Measurements from ENCODE around the gene KATNB1.
A peak's percentile ranks its signal among the peaks of the same experiment; 100 is the strongest.

KATNB1 gene, protein sequence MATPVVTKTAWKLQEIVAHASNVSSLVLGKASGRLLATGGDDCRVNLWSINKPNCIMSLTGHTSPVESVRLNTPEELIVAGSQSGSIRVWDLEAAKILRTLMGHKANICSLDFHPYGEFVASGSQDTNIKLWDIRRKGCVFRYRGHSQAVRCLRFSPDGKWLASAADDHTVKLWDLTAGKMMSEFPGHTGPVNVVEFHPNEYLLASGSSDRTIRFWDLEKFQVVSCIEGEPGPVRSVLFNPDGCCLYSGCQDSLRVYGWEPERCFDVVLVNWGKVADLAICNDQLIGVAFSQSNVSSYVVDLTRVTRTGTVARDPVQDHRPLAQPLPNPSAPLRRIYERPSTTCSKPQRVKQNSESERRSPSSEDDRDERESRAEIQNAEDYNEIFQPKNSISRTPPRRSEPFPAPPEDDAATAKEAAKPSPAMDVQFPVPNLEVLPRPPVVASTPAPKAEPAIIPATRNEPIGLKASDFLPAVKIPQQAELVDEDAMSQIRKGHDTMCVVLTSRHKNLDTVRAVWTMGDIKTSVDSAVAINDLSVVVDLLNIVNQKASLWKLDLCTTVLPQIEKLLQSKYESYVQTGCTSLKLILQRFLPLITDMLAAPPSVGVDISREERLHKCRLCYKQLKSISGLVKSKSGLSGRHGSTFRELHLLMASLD

DNA sequence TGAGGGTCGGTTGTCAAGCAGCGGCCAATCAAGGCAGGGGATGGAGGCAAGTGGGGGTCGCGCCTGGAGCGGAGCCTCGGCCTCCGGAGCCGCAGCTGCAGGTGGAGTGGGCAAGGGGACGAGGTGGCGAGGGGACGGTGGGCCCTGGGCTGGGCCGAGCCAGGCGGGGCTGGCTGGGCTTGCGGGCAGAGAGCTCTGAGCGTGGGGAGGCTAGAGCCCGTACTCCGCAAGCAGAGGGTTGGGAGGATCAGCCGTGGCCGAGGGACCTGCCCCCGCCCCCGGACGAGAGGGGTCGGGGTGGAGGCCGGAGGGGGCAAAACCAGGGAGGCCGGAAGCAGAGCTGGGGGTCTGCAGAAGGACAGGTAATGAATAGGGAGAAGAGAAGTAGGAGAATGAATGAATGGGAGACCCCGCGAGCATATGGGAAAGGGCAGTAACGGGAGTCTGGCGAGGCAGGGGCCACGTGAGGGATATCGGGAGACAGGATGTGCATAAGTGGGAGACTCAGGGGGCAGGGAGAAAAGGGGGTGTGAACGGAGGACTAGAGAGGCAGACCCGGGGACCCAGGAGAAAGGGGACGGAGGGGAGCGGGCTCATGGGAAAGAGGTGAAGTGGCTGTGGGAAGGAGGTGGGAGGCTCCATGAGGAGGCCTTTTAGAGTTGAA, at the start of gene KATNB1:
Gene KATNB1, plus strand, starts transcription at position 16 of the 664 bp plus-strand sequence. CDS start 1,474 bp downstream, outside the sequence.
- DNase-seq: no peak

GRCh38 chr16:57686577-57686976, 49.0 kb upstream of the KATNB1 start:
- DNase-seq: no peak

DNA sequence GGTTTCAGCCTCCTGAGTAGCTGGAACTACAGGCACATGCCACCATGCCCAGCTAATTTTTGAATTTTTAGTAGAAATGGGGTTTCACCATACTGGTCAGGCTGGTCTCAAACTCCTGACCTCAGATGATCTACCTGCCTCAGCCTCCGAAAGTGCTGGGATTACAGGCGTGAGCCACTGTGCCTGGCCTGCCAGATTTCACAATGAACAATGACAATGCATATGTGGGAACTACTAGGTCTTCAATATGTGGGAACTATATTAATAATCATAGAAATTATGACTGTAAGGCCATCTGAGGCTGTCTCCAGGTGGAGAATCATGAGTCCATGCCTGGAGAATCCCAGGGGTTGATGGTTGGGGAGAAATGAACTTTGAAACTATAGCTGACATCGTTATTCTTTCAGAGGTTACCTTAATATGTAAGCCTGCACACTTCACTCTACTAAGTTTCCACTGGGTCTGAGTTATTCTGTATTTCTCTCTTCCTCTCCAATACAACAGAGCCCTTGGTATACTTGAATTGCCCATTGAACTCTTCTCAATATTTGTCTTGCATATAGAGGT, 48.1 kb upstream of the KATNB1 start:
- no peak for DNase-seq

DNA sequence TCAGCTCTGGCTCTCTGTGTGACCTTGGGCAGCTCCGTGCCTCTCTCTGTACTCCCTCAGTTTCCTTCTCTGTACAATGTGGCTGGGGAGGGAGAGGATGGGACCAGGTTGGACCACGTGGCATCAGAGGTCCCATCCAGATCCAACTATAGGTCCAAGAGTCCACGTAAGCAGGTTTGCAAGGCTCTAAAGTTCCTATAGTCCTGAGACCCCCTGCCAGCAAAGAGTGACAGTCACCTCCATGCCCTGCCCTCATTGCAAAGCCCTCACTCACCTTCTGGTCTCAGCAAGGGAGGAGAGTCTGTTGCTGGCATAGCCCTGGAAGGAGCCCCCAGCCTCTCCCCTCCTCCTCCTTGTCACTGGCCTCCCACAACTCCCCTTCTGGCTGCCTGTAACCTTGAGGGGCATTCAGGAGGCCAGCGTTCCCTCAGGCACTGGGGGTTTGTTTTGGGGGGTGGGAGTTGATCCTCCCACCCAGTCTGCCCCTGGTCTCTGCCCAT, 47.0 kb upstream of the KATNB1 start:
- no peak for DNase-seq

GRCh38 chr16:57688987-57689761, 46.4 kb upstream of the KATNB1 start:
- DNase-seq: peak; percentile 12

DNA sequence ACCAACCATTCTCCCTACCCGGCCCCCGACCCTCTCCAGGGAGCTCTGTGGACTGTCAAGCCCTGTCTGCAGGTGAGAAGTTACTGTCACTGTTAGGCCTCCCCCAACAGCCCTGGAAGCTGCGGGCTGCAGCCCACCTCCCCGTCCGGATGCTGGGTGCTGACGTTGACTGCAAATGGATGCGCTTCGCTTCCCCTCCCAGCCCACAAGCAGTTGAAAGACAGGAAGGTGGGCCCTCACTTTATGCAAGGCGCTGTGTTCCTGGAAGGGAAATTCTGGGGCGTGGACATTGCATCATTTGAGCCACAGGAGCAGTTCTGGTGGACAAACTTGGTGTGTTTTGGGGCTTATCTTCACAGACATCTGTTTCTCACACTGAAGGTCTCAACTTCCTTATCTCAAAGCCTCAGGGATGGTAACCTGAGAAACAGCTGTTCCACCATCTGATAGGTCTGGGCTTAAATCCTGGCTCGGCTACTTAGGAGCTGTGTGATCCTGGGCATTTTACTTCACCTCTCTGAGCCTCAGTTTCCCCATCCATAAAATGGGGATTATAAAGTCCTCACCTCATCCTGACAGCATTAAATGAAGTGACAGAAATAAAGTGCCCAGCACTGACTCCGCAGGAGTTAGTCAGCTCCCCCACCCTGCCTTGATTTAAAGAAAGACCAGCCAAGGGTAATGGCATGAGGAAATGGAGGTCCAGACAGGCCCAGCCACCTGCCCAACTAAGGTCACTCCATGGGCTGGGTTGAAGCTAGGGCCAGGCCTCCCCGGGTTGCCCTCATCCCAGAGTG, 45.6 kb upstream of the KATNB1 start:
- no peak for DNase-seq

GRCh38 chr16:57690782-57691471, 44.6 kb upstream of the KATNB1 start:
- no peak for DNase-seq

DNA sequence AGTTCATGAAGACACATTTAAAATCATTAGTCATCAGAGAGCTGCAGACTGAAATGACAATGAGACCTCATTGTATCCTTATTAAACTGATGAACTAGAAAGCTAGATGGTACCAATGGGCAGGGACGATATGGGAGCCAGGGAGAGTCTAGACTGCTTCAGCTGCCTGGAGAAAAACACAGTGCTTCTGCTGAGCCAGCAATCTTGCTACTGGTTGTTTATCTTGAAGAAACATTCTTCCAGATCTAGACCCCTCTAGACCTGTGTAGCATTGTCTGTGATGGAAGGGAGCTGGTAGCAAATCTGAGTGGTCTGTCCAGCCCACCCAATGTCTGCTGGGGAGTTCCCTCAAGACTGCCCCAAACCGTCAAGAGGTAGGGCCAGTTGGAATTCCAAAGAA, 42.9 kb upstream of the KATNB1 start:
- no peak for DNase-seq

- DNase-seq: no peak
Measured at GRCh38 chr16:57693550-57693949, 42.0 kb upstream of the KATNB1 start.

GRCh38 chr16:57694231-57694724, 41.3 kb upstream of the KATNB1 start:
- no peak for DNase-seq

DNA sequence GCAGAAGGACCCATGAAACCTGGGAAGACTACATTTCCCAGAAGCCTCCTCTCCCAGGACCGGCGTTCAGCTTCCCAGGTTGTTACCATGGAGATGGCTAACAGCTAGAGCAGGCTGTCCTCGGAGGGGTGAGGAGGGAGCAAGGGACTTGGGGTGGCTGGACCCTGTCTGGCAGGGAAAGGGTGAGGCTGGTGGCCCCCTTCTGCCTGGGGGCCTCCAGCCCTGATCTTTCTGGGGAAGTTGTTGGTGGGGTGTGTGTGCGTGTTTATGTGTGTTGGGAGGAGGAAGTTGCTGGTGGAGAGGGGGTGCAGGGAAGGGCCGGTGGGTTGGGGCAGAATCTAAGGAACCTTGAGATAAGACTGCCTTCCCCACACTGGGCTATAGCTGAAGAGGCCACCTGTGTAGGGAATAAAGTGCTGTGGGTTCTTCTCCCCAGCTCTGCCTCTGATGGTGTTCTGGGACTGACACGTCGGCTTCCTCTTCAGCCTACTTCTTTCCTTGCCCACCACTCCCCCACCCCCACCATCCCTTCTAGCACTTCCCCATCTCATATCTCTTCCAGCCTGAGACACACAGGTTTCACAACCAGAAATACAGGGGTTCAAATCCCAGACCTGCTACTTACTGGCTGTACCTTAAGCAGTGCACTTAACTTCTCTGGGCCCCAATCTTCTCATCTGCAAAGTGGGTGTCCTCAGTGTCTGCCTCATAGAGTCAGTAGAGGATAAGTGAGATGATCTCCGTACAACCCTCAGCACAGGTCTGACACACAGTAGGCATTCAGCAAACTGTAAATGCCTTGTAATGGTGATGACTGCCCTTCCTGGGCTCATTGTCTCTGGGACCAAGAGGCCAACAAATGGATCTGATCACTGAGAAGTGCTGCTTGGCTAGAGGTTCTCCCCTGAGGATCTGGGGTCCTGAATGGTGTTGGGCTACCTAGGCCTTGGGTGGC, 40.6 kb upstream of the KATNB1 start, which contains the start of gene DRC7:
Gene DRC7, plus strand, starts transcription at position 82 of the 955 bp plus-strand sequence. CDS start 3,144 bp downstream, outside the sequence.
- peak; percentile 43 for DNase-seq

DNA sequence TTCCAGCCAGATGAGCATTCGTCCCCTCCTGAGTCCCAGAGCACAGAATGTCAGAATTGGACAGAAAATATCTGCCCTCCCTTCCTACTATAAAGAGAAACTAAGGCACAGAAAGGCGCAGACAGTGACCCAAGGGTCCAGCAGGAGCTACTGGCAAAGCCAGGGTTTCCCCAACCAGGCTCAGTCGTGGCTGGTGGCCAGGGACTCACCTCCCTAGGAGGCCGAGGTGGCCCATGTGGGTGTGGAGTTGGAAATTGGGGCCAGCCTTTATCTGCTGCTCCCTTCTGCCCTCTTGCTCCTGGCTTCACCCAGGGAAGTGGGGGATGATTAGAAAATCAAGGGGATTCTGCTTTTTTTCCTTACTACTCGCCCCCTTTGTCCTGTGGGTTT, 39.9 kb upstream of the KATNB1 start:
- no peak for DNase-seq

- no peak for DNase-seq
Measured at GRCh38 chr16:57696240-57696639, 39.3 kb upstream of the KATNB1 start.

DNA sequence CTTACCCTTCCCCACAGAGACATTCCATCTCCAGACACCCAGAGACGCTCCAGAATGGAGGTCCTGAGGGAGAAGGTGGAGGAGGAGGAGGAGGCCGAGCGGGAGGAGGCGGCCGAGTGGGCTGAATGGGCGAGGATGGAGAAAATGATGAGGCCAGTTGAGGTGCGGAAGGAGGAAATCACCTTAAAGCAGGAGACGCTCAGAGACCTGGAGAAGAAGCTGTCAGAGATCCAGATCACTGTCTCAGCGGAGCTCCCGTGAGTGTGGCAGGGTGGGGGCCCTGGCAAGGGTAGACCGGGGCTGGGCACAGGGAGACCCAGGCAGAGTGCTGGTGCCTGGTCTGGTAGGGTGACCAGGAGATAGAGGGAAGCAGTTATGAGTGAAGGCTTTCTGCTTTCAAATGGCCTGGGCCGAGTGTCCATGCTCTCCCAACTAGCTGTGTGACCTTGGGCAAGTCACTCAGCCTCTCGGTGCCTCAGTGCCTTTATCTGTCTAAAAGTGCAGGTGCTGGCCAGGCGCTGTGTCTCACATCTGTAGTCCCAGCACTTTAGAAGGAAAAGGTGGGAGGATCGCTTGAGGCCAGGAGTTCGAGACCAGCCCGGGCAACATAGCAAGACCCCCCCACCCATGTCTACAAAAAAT, 37.6 kb upstream of the KATNB1 start:
- no peak for DNase-seq

GRCh38 chr16:57698812-57699405, 36.7 kb upstream of the KATNB1 start:
- no peak for DNase-seq

- no peak for DNase-seq
Measured at GRCh38 chr16:57699481-57699880, 36.1 kb upstream of the KATNB1 start.

DNA sequence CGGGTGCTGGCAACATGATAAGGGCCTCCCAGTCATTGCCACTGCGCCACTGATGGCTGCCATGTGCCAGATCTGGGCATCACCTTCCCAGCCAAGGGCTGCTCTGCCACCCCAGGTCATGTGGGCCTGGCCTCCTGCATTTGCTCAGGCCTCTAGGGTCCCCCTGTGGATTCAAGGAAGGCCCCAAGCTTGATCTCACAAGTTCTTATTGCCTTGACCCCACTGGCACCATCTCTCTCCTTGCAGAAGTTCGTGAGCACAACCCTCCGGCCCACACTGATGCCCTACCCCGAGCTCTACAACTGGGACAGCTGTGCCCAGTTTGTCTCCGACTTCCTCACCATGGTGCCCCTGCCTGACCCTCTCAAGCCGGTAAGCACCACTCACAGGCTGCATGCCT, 35.7 kb upstream of the KATNB1 start:
- DNase-seq: no peak

GRCh38 chr16:57700781-57701551, 34.6 kb upstream of the KATNB1 start:
- DNase-seq: no peak

Data from NCI-H2029 (cell line).